ENCODE measurements around the gene ZNF740.
"Not testable (repeated sequence)": the region's sequence is repeated elsewhere in the genome, so short reads cannot be mapped to it uniquely, and the experiment has no call there.

The ZNF740 gene

DNA sequence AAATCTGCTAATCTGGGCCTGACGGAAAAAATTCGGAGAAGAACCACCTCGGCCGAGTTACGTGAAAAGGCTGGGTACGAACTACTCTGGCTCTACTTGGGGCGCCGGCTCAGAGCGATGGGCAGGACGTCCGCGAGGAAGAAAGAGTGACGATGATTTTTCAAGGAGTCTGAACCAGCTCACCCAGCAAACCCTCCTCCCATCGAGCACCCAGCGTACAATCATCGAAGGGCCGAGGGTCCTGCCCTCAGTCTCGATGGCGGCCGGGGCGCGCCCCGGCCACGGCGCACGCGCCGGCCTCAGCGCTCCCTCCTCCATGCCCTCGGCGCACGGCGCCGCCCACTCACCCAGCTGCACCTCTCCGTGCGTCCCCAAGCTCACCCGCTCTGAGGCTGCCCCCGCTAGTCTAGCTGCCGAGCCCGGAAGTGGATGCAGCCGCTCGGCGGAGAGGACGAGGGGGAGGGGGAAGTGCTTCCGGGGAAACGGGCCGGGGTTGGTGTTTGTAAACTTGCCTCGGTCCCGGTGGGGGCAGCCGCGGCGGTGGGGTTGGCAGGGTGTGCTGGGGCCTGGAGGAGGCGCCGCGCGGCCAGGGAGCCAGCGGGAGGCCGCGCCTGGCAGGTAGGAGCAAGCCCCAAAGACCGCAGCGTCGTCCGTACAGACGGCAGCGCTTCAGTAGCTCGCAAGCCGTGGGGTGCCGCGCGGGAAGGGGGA, at the start of gene ZNF740, which contains the start of gene CSAD:
TSS of gene ZNF740 (plus strand) at position 503 of the 711 bp plus-strand sequence. CDS start 1,262 bp downstream, outside the sequence.
TSS of gene CSAD (minus strand) at position 706 of the 711 bp plus-strand sequence. CDS start 7,455 bp downstream, outside the sequence.
- intact Hi-C loops (cut with DNase I), result loop anchor here (5.0 kb wide), 1 partner anchor 113 kb away; no protein-coding TSS in a partner anchor
- peak; percentile 97 to 100 (median 98) for DNase-seq

DNA sequence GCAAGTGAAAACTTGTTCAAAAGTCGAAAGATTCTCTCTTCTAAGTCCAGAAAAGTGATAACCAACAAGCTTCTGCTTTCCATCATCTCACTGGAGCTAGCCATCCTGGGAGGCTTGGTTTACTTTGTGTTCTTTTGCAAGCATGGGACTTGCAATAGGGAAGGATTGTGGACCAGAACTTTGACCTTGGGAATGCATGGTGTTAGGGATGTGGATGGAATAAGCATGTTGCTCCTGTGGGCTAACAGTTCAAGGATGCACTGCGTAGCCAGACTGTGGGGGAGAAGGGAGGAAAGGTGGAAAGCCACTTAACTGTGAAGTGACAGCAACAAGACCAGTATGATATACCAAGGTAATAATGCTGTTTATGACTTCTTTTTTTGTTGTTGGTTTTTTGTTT, 48.7 kb upstream of the ZNF740 start:
- intact Hi-C loops (cut with DNase I), result no loop called here

GRCh38 chr12:53133722-53134121, 46.8 kb upstream of the ZNF740 start:
- DNase-seq, result no peak
- intact Hi-C loops (cut with DNase I), result no loop called here

More for the DNA sequence above, 48.7 kb upstream of the ZNF740 start:
- DNase-seq, result no peak

DNA sequence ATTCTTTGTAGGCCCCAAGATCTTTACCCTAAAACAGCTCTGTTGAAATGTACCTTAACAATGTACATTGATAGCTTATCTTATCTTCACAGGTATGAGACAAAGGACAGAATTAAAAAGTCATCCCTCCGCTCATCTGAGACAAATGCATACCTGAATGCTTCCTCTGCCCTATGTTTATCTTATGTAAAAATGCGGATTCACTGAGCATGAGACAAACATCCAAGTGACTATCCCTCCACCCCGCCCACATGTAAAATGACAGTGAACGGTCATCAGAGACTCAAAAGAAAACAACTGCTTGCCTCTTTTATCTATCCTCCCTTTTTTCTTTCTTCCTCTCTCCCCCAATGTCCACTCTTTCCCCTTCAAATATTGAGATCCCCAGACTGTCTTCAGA, 37.2 kb upstream of the ZNF740 start:
- intact Hi-C loops (cut with DNase I), result no loop called here
- DNase-seq, result no peak

- intact Hi-C loops (cut with DNase I), result no loop called here
- DNase-seq, result no peak
Measured at GRCh38 chr12:53145383-53146260, 34.9 kb upstream of the ZNF740 start.

- intact Hi-C loops (cut with DNase I), result no loop called here
Measured at GRCh38 chr12:53147181-53147580, 33.3 kb upstream of the ZNF740 start.

DNA sequence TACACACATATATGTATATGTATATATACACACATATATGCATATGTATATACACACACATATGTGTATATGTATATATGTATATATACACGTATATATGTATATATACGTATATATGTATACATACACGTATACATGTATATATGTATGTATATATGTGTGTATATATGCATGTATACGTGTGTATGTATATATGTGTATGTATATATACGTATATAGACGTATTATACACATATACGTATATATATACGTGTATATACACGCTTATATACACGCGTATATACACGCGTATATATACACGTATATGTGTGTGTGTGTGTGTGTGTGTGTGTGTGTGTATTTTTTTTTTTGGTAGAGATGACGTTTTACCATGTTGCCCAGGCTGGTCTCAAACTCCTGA, 32.9 kb upstream of the ZNF740 start:
- no peak for DNase-seq
- intact Hi-C loops (cut with DNase I), result no loop called here

More at GRCh38 chr12:53147181-53147580, 33.3 kb upstream of the ZNF740 start:
- no peak for DNase-seq

DNA sequence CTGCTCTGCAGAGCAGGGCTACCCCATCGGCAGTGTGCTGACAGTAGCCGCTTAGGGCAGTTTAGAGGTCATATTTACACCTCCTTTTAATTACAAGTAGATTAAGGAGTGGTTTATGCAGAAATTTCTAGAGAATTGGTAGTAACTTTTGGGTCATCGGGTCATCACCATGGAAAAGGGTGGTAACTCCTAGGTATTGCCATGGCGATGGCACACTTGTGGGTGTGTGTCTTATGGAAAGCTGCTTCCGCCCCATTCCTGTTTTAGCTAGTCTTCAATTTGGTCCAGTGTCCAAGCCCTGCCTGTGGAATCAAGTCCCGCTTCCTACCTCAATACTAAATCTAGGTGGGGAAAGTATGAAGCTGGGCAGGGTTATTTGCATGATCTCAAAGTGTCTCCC, 29.5 kb upstream of the ZNF740 start:
- intact Hi-C loops (cut with DNase I), result no loop called here
- DNase-seq, result no peak

DNA sequence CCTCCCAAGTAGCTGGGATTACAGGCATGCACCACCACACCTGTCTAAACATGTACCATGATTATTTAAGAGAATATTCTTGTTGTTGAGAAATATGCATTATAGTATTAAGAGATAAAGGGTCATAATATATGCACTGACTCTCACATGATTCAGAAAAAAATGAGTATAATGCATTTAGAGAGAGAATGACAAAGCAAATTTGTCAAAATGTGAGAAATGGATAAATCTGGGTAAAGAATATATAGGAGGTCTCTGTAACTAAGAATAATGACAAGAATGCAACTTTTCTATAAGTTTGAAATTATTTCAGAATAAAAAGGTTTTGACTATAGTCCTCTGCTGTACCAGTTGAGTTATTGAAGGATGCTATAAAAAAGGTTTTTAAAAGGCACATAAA, 28.1 kb upstream of the ZNF740 start:
- DNase-seq, result no peak
- intact Hi-C loops (cut with DNase I), result no loop called here

- peak; percentile 46 to 97 (median 80) for DNase-seq
- intact Hi-C loops (cut with DNase I), result loop anchor here (1.0 kb wide), 1 partner anchor 38 kb away; no protein-coding TSS in a partner anchor
Measured at GRCh38 chr12:53159195-53159839, 21.2 kb upstream of the ZNF740 start.

GRCh38 chr12:53160000-53160399, 20.5 kb upstream of the ZNF740 start:
- intact Hi-C loops (cut with DNase I), result loop anchor here (1.0 kb wide), 1 partner anchor 37 kb away; no protein-coding TSS in a partner anchor
- peak in 1 of 10 donors; percentile 83 for DNase-seq

DNA sequence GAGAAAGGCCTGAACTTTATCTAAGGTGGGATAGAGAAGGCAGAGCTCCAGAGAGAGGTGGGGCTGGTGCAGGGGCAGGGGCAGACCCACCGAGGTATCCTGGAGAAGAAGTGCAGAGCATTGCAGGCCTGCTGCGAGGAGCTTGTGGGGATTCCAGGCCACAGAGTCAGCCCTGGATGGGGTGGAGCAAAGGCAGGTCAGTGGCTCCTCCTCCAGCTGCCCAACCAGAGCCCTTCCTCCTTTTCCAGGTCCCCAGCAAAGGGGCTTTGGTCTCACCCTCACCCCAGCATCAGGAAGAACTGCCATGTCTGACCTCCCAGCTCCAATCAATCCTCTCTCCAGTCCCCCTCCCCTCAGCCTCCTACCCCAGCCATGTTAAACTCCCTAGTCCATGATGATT, 19.8 kb upstream of the ZNF740 start:
- intact Hi-C loops (cut with DNase I), result no loop called here
- DNase-seq, result no peak

GRCh38 chr12:53161119-53161911, 19.2 kb upstream of the ZNF740 start:
- intact Hi-C loops (cut with DNase I), result no loop called here
- peak in 1 of 10 donors; percentile 41 for DNase-seq

DNA sequence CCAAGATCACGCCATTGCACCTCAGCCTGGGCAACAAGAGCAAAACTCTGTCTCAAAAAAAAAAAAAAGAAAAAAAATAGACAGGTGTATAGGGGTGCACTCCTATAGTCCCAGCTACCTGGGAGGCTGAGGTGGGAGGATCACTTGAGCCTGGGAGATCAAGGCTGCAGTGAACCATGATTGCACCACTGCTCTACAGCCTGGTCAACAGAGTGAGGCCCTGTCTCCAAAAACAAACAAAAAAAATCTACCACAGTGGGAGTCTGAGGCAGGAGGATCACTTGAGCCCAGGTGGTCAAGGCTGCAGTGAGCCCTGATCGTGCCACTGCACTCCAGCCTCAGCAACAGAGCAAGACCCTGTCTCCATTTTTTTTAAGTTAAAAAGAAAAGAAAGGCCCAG, 17.5 kb upstream of the ZNF740 start:
- intact Hi-C loops (cut with DNase I); DNase-seq: not testable (repeated sequence)

DNA sequence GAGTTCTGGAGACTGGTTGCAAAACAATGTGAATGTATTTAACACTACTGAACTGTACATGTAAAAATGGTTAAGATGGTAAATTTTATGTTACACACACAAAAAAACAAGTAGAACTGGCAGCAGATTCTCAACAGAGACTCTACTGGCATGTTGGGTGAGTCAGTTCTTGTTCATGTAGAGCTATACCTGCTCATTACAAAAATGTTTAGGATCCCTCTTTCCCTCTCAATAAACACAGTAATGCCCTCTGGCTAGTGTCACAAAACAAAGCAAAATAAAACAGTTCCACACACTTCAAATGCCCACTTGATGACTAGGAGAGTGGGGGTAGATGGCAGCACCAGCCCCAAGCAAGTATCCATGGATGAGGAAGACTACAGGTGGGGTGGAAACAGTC, 13.7 kb upstream of the ZNF740 start:
- no peak for DNase-seq
- intact Hi-C loops (cut with DNase I), result no loop called here

DNA sequence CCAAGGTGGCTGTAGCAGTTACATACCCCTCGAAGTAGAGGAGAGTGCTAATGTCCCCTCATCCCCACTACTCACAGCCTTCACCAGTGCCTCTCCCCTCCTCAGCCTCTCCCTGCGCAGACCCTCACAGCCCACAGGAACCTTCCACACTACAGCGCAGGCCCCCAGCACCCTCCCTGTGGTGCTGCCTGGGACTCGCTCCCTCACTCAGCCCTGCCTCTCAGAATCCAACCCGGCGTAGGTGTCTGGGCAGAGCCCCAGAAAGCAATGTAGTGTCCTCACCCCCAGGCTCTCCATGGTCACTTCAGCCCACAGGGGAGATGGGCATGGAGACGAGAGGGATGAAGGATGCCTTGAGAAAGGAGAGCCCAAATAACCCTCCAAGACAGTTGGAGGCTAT, 10.9 kb upstream of the ZNF740 start:
- intact Hi-C loops (cut with DNase I), result no loop called here
- DNase-seq, result no peak

DNA sequence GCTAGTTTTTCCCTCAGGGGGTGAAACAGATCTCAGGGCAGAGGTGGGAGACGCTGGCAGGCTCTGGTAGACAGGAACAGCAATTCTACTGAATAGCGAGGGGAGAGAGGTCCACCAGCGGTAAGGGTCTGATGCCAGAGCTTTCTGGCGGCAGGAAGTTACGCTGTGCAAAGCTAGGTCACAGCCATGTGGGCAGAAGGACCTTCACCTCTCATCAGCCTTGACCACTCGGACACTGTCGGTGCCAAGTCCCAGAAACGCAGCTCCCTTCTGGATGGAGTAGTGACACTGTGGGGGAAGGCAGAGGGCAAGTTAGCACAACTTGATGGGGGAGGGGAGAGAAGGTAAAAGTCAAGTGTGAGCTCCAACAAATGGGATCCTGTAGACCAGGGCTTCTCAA, 10.3 kb upstream of the ZNF740 start:
- intact Hi-C loops (cut with DNase I), result no loop called here
- DNase-seq, result no peak

- no peak for DNase-seq
- intact Hi-C loops (cut with DNase I), result no loop called here
Measured at GRCh38 chr12:53170876-53171724, 9.4 kb upstream of the ZNF740 start.

DNA sequence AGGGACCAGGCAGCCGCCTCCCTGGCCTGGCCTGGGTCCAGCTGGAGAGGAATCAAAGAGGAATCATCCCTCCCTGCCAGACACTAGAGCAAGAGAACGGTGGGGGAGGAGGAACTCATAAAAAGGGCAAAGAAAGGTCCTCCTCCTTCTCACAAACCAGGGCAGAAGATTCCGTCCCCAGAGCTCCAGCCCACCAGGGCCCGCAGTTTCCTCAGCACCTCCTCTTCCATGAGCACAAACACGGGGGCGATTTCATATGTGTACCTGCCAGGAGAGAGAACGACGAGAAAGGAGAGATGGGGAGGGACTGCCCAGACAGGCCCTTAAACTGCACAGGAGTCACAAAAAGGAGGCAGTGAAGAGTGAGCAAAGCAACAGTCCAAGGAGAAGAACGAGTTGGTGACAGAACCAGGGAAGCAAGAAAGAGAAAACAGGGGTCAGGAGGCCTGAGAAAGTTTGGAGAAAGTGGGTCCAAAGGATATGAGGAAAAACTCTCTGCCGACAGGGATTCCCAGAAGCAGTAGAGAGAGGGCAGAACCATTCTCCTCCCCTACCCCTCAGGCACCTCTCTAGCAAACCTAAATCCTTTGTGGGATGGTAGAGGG, 8.7 kb upstream of the ZNF740 start:
- DNase-seq, result no peak
- intact Hi-C loops (cut with DNase I), result no loop called here
